BE2C (cell line): ENCODE data around the gene ZNF277.
"Not testable (repeated sequence)": the region's sequence is repeated elsewhere in the genome, so short reads cannot be mapped to it uniquely, and the experiment has no call there.

Experiments used
- DNase-seq: peaks from one replicate; pipeline ENCODE4 v3.0.0-alpha.2; 2020
- H3K27me3 ChIP-seq: fragments of 250-450 bp; sonication (Bioruptor Pico); 2 replicates; pipeline ENCODE4 v1.5.1; 2020; ENCODE audit warnings: mild to moderate bottlenecking
- H3K36me3 ChIP-seq: fragments of 250-450 bp; sonication (Bioruptor Pico); 2 replicates; pipeline ENCODE4 v1.5.1; 2020; ENCODE audit warnings: mild to moderate bottlenecking
- H3K4me1 ChIP-seq: fragments of 250-450 bp; sonication (Bioruptor Pico); 2 replicates; pipeline ENCODE4 v1.5.1; 2020
- H3K4me3 ChIP-seq: 2 replicates; pipeline ENCODE4 v1.5.1; 2011; ENCODE audit warnings: low read depth, low read length
- H3K9me3 ChIP-seq: fragments of 250-450 bp; sonication (Bioruptor Pico); 2 replicates; pipeline ENCODE4 v1.5.1; 2020
- CTCF ChIP-seq: IDR thresholded peaks from 2 replicates; pipeline ENCODE4 v1.5.1; 2012; ENCODE audit warnings: mild to moderate bottlenecking, low read depth, low read length

The ZNF277 gene

GRCh38 chr7:112383671-112384417 is 177.3 kb downstream of the ZNF277 start:
- TF ChIP-seq CTCF: no peak; the same call in 1 of the 2 replicates

GRCh38 chr7:112385516-112385915 is 179.0 kb downstream of the ZNF277 start:
- Histone ChIP-seq H3K9me3 (no peaks in the 10 kb centered on the region), H3K4me1 (no peaks in the 10 kb centered on the region), H3K27me3 (no peaks in the 10 kb centered on the region), H3K36me3 (no peaks in the 10 kb centered on the region), H3K4me3 (no peak overlapping the region)
- TF ChIP-seq CTCF: no peak
- DNase-seq: no peak

More at GRCh38 chr7:112383671-112384417, 177.3 kb downstream of the ZNF277 start:
- no peak overlapping the region for H3K4me3 ChIP-seq
- H3K9me3 ChIP-seq: no peaks in the 10 kb centered on the region
- no peak for DNase-seq
- no peaks in the 10 kb centered on the region for H3K36me3 ChIP-seq
- H3K4me1 ChIP-seq: no peaks in the 10 kb centered on the region
- no peaks in the 10 kb centered on the region for H3K27me3 ChIP-seq

GRCh38 chr7:112386619-112387018 is 180.1 kb downstream of the ZNF277 start:
- Histone ChIP-seq H3K36me3 (no peaks in the 10 kb centered on the region), H3K27me3 (no peaks in the 10 kb centered on the region), H3K4me1 (no peaks in the 10 kb centered on the region), H3K4me3 (no peak overlapping the region), H3K9me3 (no peaks in the 10 kb centered on the region)
- TF ChIP-seq CTCF: no peak
- DNase-seq: no peak

GRCh38 chr7:112390167-112390566 is 183.7 kb downstream of the ZNF277 start:
- H3K4me3 ChIP-seq: no peak overlapping the region
- DNase-seq: no peak
- H3K4me1 ChIP-seq: no peaks in the 10 kb centered on the region; the same call in 1 of the 2 replicates
- H3K9me3 ChIP-seq: no peaks in the 10 kb centered on the region
- no peaks in the 10 kb centered on the region for H3K27me3 ChIP-seq
- no peak for TF ChIP-seq CTCF
- H3K36me3 ChIP-seq: no peaks in the 10 kb centered on the region

GRCh38 chr7:112391079-112391821 is 184.8 kb downstream of the ZNF277 start:
- peak overlapping the region; percentile 58 for H3K4me3 ChIP-seq
- peak; percentile 68 for DNase-seq
- not testable (repeated sequence) for H3K4me1 ChIP-seq, H3K36me3 ChIP-seq, H3K27me3 ChIP-seq, H3K9me3 ChIP-seq

- H3K4me1 ChIP-seq, H3K27me3 ChIP-seq, H3K9me3 ChIP-seq, H3K36me3 ChIP-seq: not testable (repeated sequence)
- peak overlapping the region; percentile 58 for H3K4me3 ChIP-seq
- peak; percentile 70 for DNase-seq
Observed at GRCh38 chr7:112391841-112392286, 185.4 kb downstream of the ZNF277 start.
